Gastrocnemius medialis (tissue), 4 donors: ENCODE results near the gene CDK14. TPM values are rescaled to one million over a fixed set of nuclear protein-coding genes. Genes with fewer than 3 reads are reported as not detected.

Source experiments
- ATAC-seq, 2 donors: fragments of 150-250 bp; one replicate each; pipeline ENCODE4 v1.9.1; 2016
- DNase-seq, 2 donors: peaks; one replicate each; pipeline ENCODE4 v3.0.0-alpha.2; 2019
- H3K27ac ChIP-seq, 4 donors: fragments of 200-600 bp; sonication (generic); 1 replicate in 1 of 4; 2 replicates in 3 of 4; pipeline ENCODE4 v1.5.1; 2016 to 2018; ENCODE audit warnings: mild to moderate bottlenecking in 2 of 4, moderate library complexity in 1 of 4
- H3K27me3 ChIP-seq, 3 donors: fragments of 200-600 bp; sonication (generic) in 2 of 3; 1 replicate in 1 of 3; 2 replicates in 2 of 3; pipeline versions ENCODE4 v1.5.1 to v1.6.0; 2016 to 2019; ENCODE audit warnings: mild to moderate bottlenecking in 1 of 3, moderate library complexity in 1 of 3
- H3K36me3 ChIP-seq, 2 donors: fragments of 200-600 bp; sonication (generic) in 1 of 2; one replicate each; pipeline ENCODE4 v1.5.1; 2017 to 2018
- H3K4me1 ChIP-seq, 2 donors: fragments of 200-600 bp; sonication (generic) in 1 of 2; one replicate each; pipeline ENCODE4 v1.5.1; 2016 to 2017; ENCODE audit warnings: mild to moderate bottlenecking in 2 of 2
- H3K4me3 ChIP-seq, 4 donors: fragments of 200-600 bp; sonication (generic) in 3 of 4; 1 replicate in 1 of 4; 2 replicates in 3 of 4; pipeline ENCODE4 v1.5.1; 2016 to 2019; ENCODE audit warnings: mild to moderate bottlenecking in 2 of 4
- H3K9me3 ChIP-seq, 3 donors: fragments of 200-600 bp; sonication (generic) in 2 of 3; 1 replicate in 1 of 3; 2 replicates in 2 of 3; pipeline ENCODE4 v1.5.1; 2016 to 2019
- POLR2A ChIP-seq, 2 donors: fragments of 450-650 bp; IDR thresholded peaks; one replicate each; pipeline ENCODE4 v1.6.1; 2017; ENCODE audit warnings: antibody characterized with exemption in 2 of 2, mild to moderate bottlenecking in 2 of 2, moderate library complexity in 2 of 2
- in situ Hi-C, 4 donors: fragments of 200-750 bp; cut with MboI; loops; one replicate each; pipeline versions ENCODE4 v1.15.0 to v1.8.0; 2017; ENCODE audit warnings: low sequenced_read_pairs in 4 of 4
- intact Hi-C: fragments of 100-400 bp; cut with DNase I; formaldehyde crosslinking; loops from one replicate; pipeline ENCODE4 v1.15.1; 2023; ENCODE audit warnings: low total_unique reads
- total RNA-seq, 4 donors: library from RNA; depleted of rRNA; stranded (reverse); fragments of >200 nt; gene quantifications; one replicate each; pipeline versions ENCODE4 v1.1.0 to v1.2.3, GENCODE V29; 2016
- TF ChIP-seq, protein P1 (sequence below), 5 experiments: fragments of 450-650 bp in 3 of 5; fragments of 200-600 bp in 2 of 5; sonication (generic) in 2 of 5; IDR thresholded peaks in 4 of 5; conservative IDR thresholded peaks in 1 of 5; 1 replicate in 4 of 5; 2 replicates in 1 of 5; pipeline ENCODE4 v1.5.1; 2016 to 2019; ENCODE audit warnings: antibody characterized with exemption in 5 of 5, mild to moderate bottlenecking in 3 of 5, moderate library complexity in 3 of 5

CDK14 gene
- total RNA-seq, 4 donors from 2014 or later: 3.9 to 8.6 (median 7.3) TPM

DNA sequence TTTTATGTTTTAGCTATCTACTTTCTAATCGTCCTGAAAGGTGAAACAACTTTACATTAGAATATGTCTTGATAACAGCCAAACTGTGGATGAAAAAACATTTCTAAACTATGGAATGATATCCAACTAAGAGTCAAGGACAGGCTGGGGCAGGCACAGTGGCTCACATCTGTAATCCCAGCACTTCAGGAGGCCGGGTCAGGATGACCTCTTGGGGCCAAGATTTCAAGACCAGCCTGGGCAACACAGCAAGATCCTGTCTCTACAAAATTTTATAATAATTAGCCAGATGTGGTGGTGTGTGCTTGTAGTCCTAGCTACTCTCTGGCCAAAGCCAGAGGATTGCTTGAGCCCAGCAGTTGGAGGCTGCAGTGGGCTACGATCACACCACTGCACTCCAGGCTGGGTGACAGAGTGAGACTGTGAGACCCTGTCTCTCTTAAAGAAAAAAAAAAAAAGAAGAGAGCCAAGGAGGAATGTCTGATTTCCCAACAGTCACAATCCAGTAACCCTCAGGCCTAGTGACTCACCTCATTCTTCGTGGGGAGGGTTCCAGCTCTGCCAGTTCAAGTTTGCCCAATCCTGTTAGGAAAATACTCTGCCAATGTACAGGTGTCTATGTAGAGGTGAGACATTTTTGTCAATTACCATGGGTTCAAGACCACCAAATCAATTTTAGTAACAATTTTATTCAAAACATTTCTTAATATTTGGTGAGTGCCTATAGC lies 653.5 kb downstream of the CDK14 start:
- no peaks in the 10 kb centered on the region for H3K36me3 ChIP-seq
- in situ Hi-C loops: no loop called here
- TF ChIP-seq, protein P1, sequence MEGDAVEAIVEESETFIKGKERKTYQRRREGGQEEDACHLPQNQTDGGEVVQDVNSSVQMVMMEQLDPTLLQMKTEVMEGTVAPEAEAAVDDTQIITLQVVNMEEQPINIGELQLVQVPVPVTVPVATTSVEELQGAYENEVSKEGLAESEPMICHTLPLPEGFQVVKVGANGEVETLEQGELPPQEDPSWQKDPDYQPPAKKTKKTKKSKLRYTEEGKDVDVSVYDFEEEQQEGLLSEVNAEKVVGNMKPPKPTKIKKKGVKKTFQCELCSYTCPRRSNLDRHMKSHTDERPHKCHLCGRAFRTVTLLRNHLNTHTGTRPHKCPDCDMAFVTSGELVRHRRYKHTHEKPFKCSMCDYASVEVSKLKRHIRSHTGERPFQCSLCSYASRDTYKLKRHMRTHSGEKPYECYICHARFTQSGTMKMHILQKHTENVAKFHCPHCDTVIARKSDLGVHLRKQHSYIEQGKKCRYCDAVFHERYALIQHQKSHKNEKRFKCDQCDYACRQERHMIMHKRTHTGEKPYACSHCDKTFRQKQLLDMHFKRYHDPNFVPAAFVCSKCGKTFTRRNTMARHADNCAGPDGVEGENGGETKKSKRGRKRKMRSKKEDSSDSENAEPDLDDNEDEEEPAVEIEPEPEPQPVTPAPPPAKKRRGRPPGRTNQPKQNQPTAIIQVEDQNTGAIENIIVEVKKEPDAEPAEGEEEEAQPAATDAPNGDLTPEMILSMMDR (IDR thresholded peaks at IDR 0.05 in 4 of 5, conservative IDR thresholded peaks at IDR 0.05 in 1 of 5): no peak
- no peak for TF ChIP-seq POLR2A (IDR thresholded peaks at IDR 0.05)
- no peaks in the 10 kb centered on the region for H3K27me3 ChIP-seq
- intact Hi-C loops: no loop called here
- H3K4me1 ChIP-seq: no peaks in the 10 kb centered on the region
- ATAC-seq (no peak), DNase-seq (no peak)
- H3K9me3 ChIP-seq: no peaks in the 10 kb centered on the region
- H3K27ac ChIP-seq: no peak overlapping the region
- H3K4me3 ChIP-seq: no peak overlapping the region

GRCh38 chr7:91250706-91251105 lies 654.6 kb downstream of the CDK14 start:
- Histone ChIP-seq H3K27ac (no peak overlapping the region), H3K27me3 (no peaks in the 10 kb centered on the region), H3K36me3 (no peaks in the 10 kb centered on the region), H3K9me3 (no peaks in the 10 kb centered on the region), H3K4me1 (no peaks in the 10 kb centered on the region), H3K4me3 (no peak overlapping the region)
- intact Hi-C loops (no loop called here), in situ Hi-C loops (no loop called here)
- DNase-seq (no peak), ATAC-seq (no peak)
- no peak for TF ChIP-seq POLR2A (IDR thresholded peaks at IDR 0.05)
- TF ChIP-seq, protein P1 (IDR thresholded peaks at IDR 0.05 in 4 of 5, conservative IDR thresholded peaks at IDR 0.05 in 1 of 5): no peak

DNA sequence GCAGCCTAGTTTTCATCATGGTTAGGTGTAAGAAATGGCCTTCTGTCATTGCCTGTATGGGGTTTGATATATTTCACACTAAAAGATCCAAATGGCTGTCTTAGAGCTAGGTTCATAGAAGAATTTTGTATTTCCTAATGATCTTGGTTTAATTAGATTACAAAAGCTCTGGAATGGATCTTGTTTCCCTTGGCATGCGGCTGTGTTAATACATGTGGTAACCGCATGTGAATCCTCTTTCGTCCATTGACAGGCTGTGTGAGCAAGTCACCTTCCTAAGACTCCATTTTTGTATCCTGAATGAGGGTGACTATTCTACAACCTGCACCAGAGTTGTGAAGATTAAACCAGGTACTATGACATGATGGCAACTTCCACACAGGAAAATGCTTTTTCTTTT lies 655.8 kb downstream of the CDK14 start:
- H3K27me3 ChIP-seq: no peaks in the 10 kb centered on the region
- ATAC-seq (no peak), DNase-seq (no peak)
- no peaks in the 10 kb centered on the region for H3K4me1 ChIP-seq
- no peaks in the 10 kb centered on the region for H3K36me3 ChIP-seq
- no peaks in the 10 kb centered on the region for H3K9me3 ChIP-seq
- in situ Hi-C loops (no loop called here), intact Hi-C loops (no loop called here)
- no peak overlapping the region for H3K27ac ChIP-seq
- H3K4me3 ChIP-seq: no peak overlapping the region
- no peak for TF ChIP-seq POLR2A (IDR thresholded peaks at IDR 0.05)
- TF ChIP-seq, protein P1 (IDR thresholded peaks at IDR 0.05 in 4 of 5, conservative IDR thresholded peaks at IDR 0.05 in 1 of 5): no peak

Other genes with a start within 250 kb of the CDK14 start
- 10 to 100 TPM; 12.8 to 20.1 (median 16.4) TPM for gene GTPBP10, start 249.6 kb upstream of the CDK14 start, total RNA-seq
- 10 to 100 TPM in 3 of 4 donors, 1 to 10 TPM in 1; 9.5 to 39.9 (median 32.6) TPM for gene CLDN12, start 192.9 kb upstream of the CDK14 start, total RNA-seq
- not detected for gene PTTG1IP2, start 126.7 kb upstream of the CDK14 start, total RNA-seq